Mesendoderm (in vitro differentiated cells): ENCODE measurements around the gene ZSCAN20.

Experiments used
- DNase-seq: peaks from one replicate; pipeline ENCODE4 v3.0.0; 2013
- H2AK5ac ChIP-seq: 2 replicates; pipeline ENCODE4 v1.6.1; 2013; ENCODE audit warnings: low read length, inconsistent platforms
- H2BK120ac ChIP-seq: 2 replicates; pipeline ENCODE4 v1.6.1; 2013; ENCODE audit warnings: low read depth, mild to moderate bottlenecking, low read length, moderate library complexity, mixed read lengths
- H2BK15ac ChIP-seq: replicated peaks from 2 replicates; pipeline ENCODE4 v1.6.1; 2013; ENCODE audit warnings: low read depth, mild to moderate bottlenecking, moderate library complexity
- H2BK5ac ChIP-seq: 2 replicates; pipeline ENCODE4 v1.6.1; 2013; ENCODE audit warnings: low read length, inconsistent platforms
- H3K18ac ChIP-seq: 2 replicates; pipeline ENCODE4 v1.6.1; 2013; ENCODE audit warnings: mild to moderate bottlenecking, low read length, mixed read lengths
- H3K23ac ChIP-seq: one replicate; pipeline ENCODE4 v1.6.1; 2013; ENCODE audit warnings: low read length
- H3K27ac ChIP-seq: 2 replicates; pipeline ENCODE4 v1.5.1; 2013; ENCODE audit warnings: low read depth, mild to moderate bottlenecking, inconsistent platforms, low read length, moderate library complexity
- H3K27me3 ChIP-seq: 2 replicates; pipeline ENCODE4 v1.6.1; 2013; ENCODE audit warnings: low read length, control low read depth, mild to moderate bottlenecking, inconsistent platforms; ENCODE audit not compliant: insufficient read depth, poor library complexity
- H3K36me3 ChIP-seq: 2 replicates; pipeline ENCODE4 v1.6.1; 2013; ENCODE audit warnings: low read length, inconsistent platforms; ENCODE audit not compliant: control insufficient read depth, insufficient read depth
- H3K4ac ChIP-seq: one replicate; pipeline ENCODE4 v1.6.1; 2013; ENCODE audit warnings: low read depth, mild to moderate bottlenecking, low read length, moderate library complexity
- H3K4me1 ChIP-seq: 2 replicates; pipeline ENCODE4 v1.6.1; 2013; ENCODE audit warnings: low read depth, low read length, inconsistent platforms; ENCODE audit not compliant: control insufficient read depth
- H3K4me2 ChIP-seq: 2 replicates; pipeline ENCODE4 v1.6.1; 2013; ENCODE audit warnings: low read length
- H3K4me3 ChIP-seq: 2 replicates; pipeline ENCODE4 v1.5.1; 2013; ENCODE audit warnings: mild to moderate bottlenecking, low read length
- H3K56ac ChIP-seq: one replicate; pipeline ENCODE4 v1.6.1; 2013; ENCODE audit warnings: low read length
- H3K79me1 ChIP-seq: 2 replicates; pipeline ENCODE4 v1.6.1; 2013; ENCODE audit warnings: low read length, inconsistent platforms
- H3K79me2 ChIP-seq: 2 replicates; pipeline ENCODE4 v1.6.1; 2013; ENCODE audit warnings: mild to moderate bottlenecking, low read length; ENCODE audit not compliant: control insufficient read depth, insufficient read depth
- H3K9ac ChIP-seq: 2 replicates; pipeline ENCODE4 v1.6.1; 2013; ENCODE audit warnings: low read length, inconsistent platforms
- H4K5ac ChIP-seq: one replicate; pipeline ENCODE4 v1.6.1; 2013; ENCODE audit warnings: low read length
- H4K8ac ChIP-seq: one replicate; pipeline ENCODE4 v1.6.1; 2013; ENCODE audit warnings: low read depth, mild to moderate bottlenecking, control low read depth, low read length, moderate library complexity
- WGBS: extraction: QIAGEN DNeasy Blood & Tissue Kit; methylation state at CpG from one replicate; pipeline ENCODE4 v1.1.7; 2013; ENCODE audit warnings: low lambda C conversion rate, missing lambda C conversion rate; ENCODE audit not compliant: insufficient coverage; ENCODE audit errors: extremely low coverage; 5-methylcytosine and 5-hydroxymethylcytosine counted together

Gene ZSCAN20

DNA sequence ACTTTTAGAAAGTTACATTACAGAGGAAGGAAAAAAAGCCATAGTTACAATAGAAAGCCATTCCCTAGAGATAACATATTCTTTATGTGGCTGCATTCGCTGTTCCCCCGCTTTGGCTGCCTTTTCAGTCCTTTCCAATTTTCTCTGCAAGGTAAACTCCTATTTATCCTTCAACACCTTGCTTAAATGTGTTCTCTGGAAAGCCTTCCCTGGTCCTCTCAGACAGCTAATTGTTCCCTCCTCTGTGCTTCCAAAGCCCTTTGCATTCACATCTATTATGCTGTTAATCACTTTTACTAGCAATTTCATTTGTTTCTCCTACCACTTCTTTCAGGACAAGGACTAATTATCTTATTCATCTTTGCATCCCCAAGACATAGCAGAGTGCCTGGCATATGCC, 43.1 kb upstream of the ZSCAN20 start:
- no CpG with 5 or more reads among the region's 2 CpGs for WGBS
- Histone ChIP-seq H3K79me1 (no peaks in the 10 kb centered on the region), H3K27me3 (peaks cover 21% of the 10 kb centered on the region), H2BK15ac (no peak overlapping the region), H4K5ac (no peak overlapping the region), H3K56ac (no peak overlapping the region), H3K9ac (no peak overlapping the region), H3K18ac (no peak overlapping the region), H3K79me2 (no peaks in the 10 kb centered on the region), H3K4ac (no peak overlapping the region), H3K4me1 (no peaks in the 10 kb centered on the region), H4K8ac (no peak overlapping the region), H2BK120ac (no peak overlapping the region), H3K4me2 (no peak overlapping the region), H3K36me3 (no peaks in the 10 kb centered on the region), H2AK5ac (no peak overlapping the region), H3K27ac (no peak overlapping the region), H3K23ac (no peak overlapping the region), H2BK5ac (no peak overlapping the region), H3K4me3 (no peak overlapping the region)
- DNase-seq = no peak

DNA sequence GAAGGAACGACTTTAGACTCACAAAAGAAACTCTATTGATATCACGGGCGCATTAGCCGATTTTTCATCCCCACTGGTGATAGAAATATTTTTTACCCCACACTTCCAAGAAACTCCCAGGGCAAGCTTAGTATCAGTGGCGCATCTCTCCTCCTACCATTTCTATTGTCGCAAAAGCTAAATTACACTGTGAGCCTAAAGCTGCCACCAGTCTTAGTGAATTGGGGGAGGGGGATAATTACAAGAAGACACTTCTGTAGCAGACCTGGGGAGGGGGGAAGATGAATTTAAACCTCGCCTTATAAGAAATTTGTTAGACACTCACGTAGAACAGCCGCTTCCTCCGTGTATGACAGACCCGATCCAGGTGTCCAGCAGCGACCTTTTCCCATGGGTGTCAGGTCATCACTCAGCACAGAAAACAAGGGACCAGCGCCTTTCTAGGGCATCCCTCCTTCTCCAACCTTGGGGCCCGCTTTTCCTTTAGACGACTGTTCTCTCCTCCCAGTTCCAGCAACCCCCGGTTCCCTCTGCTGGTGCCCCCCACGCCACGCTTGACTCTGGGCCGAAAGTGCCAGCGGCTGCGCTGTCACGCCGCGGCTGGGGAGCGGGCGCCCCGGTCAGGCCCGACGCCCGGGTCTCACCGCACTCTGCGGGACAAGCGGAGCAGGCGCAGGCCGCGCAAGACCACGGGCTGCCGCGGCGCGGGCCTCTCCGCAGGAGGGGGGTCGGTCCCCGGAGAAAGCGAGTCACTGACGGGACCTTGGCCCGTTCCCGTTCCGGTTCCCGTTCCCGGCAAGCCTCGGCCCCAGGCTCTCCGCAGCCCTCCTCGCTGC, 42.4 kb upstream of the ZSCAN20 start:
- H2BK15ac ChIP-seq = no peak overlapping the region
- no CpG with 5 or more reads among the region's 54 CpGs for WGBS
- no peaks in the 10 kb centered on the region for H3K79me2 ChIP-seq
- peaks cover 21% of the 10 kb centered on the region for H3K27me3 ChIP-seq
- peak overlapping the region; percentile 79 for H3K56ac ChIP-seq
- DNase-seq = peak; percentile 10
- peak overlapping the region; percentile 84 for H3K4me2 ChIP-seq
- no peak overlapping the region for H3K23ac ChIP-seq
- no peaks in the 10 kb centered on the region for H3K36me3 ChIP-seq
- H3K4me3 ChIP-seq = peak overlapping the region; percentile 42
- H4K8ac ChIP-seq = no peak overlapping the region
- H3K4ac ChIP-seq = no peak overlapping the region
- H3K9ac ChIP-seq = peak overlapping the region; percentile 66
- no peak overlapping the region for H4K5ac ChIP-seq
- H3K18ac ChIP-seq = no peak overlapping the region
- no peak overlapping the region for H2BK120ac ChIP-seq
- no peaks in the 10 kb centered on the region for H3K79me1 ChIP-seq
- H2AK5ac ChIP-seq = no peak overlapping the region
- no peak overlapping the region for H3K27ac ChIP-seq
- no peaks in the 10 kb centered on the region for H3K4me1 ChIP-seq
- H2BK5ac ChIP-seq = no peak overlapping the region

- Histone ChIP-seq H3K23ac (no peak within 1 kb of the TSS), H3K4ac (no peak within 1 kb of the TSS), H4K5ac (no peak within 1 kb of the TSS), H2BK120ac (no peak within 1 kb of the TSS), H3K79me2 (no peaks in the 10 kb centered on the region), H3K4me1 (no peaks in the 10 kb centered on the region), H3K36me3 (no peaks in the 10 kb centered on the region), H3K27me3 (peaks cover 21% of the 10 kb centered on the region), H3K9ac (peak within 1 kb of the TSS; percentile 66), H2BK5ac (no peak within 1 kb of the TSS), H3K18ac (no peak within 1 kb of the TSS), H2AK5ac (no peak within 1 kb of the TSS), H3K4me3 (peak within 1 kb of the TSS; percentile 42), H3K79me1 (no peaks in the 10 kb centered on the region), H3K27ac (no peak within 1 kb of the TSS), H4K8ac (no peak within 1 kb of the TSS), H2BK15ac (no peak within 1 kb of the TSS), H3K56ac (peak within 1 kb of the TSS; percentile 79), H3K4me2 (peak within 1 kb of the TSS; percentile 84)
- DNase-seq = peak; percentile 99
- no CpG with 5 or more reads among the region's 91 CpGs for WGBS
Measured at GRCh38 chr1:33430692-33431593, 41.5 kb upstream of the ZSCAN20 start, which contains the start of gene PHC2. TSS of gene PHC2 (minus strand) at chr1:33431095. CDS start at chr1:33375539, 55,556 bp downstream.

GRCh38 chr1:33433509-33434362, 38.7 kb upstream of the ZSCAN20 start:
- Histone ChIP-seq H4K8ac (no peak overlapping the region), H3K4me2 (no peak overlapping the region), H3K23ac (no peak overlapping the region), H2AK5ac (no peak overlapping the region), H4K5ac (no peak overlapping the region), H2BK120ac (no peak overlapping the region), H3K27ac (no peak overlapping the region), H3K4me1 (no peaks in the 10 kb centered on the region), H3K18ac (no peak overlapping the region), H3K27me3 (peaks cover 15% of the 10 kb centered on the region), H3K56ac (no peak overlapping the region), H3K79me2 (no peaks in the 10 kb centered on the region), H3K4ac (no peak overlapping the region), H3K9ac (no peak overlapping the region), H2BK5ac (no peak overlapping the region), H3K79me1 (no peaks in the 10 kb centered on the region), H2BK15ac (no peak overlapping the region), H3K4me3 (no peak overlapping the region), H3K36me3 (no peaks in the 10 kb centered on the region)
- DNase-seq = peak; percentile 18
- WGBS = no CpG with 5 or more reads among the region's 3 CpGs

DNA sequence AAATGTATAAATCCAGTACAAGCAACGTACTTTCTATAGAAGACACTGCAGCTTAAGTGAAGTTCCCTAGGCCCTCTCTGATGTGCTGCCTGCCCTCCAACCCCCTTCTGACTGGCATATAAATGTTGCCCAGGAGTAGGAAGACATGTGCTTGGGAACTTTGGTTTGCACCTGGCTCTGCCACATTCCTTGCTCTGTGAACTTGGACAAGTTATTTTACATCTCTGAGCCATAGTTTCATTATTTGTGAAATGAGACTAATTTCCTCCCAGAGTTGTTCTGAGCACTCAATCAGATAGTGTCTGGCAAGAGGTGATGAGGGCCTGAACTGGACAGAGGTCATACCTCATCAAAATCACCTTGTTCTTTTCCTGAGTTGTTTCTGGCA, 38.1 kb upstream of the ZSCAN20 start:
- no CpG with 5 or more reads among the region's 1 CpG for WGBS
- Histone ChIP-seq H3K4me2 (no peak overlapping the region), H3K9ac (no peak overlapping the region), H3K4me1 (no peaks in the 10 kb centered on the region), H2AK5ac (no peak overlapping the region), H3K79me1 (no peaks in the 10 kb centered on the region), H3K4ac (no peak overlapping the region), H3K79me2 (no peaks in the 10 kb centered on the region), H4K5ac (no peak overlapping the region), H2BK15ac (no peak overlapping the region), H3K23ac (no peak overlapping the region), H3K4me3 (no peak overlapping the region), H2BK5ac (no peak overlapping the region), H3K56ac (no peak overlapping the region), H3K18ac (no peak overlapping the region), H4K8ac (no peak overlapping the region), H2BK120ac (no peak overlapping the region), H3K36me3 (no peaks in the 10 kb centered on the region), H3K27me3 (peaks cover 9% of the 10 kb centered on the region), H3K27ac (no peak overlapping the region)
- no peak for DNase-seq
